Measurements from ENCODE around the gene DNAJB5. TPM values are rescaled to one million over a fixed set of nuclear protein-coding genes. Genes with fewer than 3 reads are reported as not detected.

Gene DNAJB5
- total and polyA plus RNA-seq, 9 of the 15 experiments (the other 6 are each of a cell fraction or from before 2014, with no cell fraction given) = 0.15 to 7.4 (median 3.7) TPM

DNA sequence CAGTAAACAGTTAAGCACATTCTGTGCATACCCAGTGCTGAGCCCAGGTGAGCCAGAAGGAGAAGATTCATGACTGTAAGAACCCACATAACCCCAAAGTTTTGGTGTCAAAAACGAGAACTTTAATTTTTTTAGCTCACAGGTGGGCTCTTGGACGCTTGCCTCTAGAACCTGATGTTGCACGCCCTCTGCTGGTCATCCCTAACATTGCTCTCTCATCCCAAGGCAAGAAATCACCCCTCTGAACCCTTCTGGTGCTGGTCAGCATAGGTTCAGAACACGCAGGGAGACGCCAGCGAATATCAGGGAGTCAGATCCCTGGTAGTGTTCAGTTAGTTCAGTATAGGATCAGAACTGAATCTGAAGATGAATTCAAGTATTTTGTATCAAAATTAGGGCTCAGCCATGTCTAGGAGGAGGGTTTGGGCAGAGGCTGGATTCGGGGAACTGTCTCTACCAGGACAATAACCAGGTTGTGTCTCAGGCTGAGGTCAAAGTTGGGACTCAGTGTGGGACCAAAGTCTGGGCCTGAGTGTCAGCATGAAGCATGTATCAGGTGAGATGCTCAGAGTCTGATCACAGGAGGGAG, 4.1 kb upstream of the DNAJB5 start:
- POLR2A ChIA-PET = interaction anchor here (0.6 to 0.9 kb wide), 3 partner anchors 9 to 299 kb away, joined by 3 read pairs; no protein-coding TSS in a partner anchor
- ATAC-seq (no peak), FAIRE-seq (peak; percentile 89), DNase-seq (ENCODE audit: extremely low read depth in 1 of 4, low spot score in 3 of 4) (peak; percentile 34 to 74 (median 38))
- 9% methylated on average over 7 of the region's 7 CpGs for WGBS (ENCODE audit: insufficient coverage, low coverage, missing lambda C conversion rate)
- Histone ChIP-seq H3K4me3 (no peak overlapping the region), H3K4me1 (replicated peaks in 1 of 2; ENCODE audit: control insufficient read depth in 2 of 2, insufficient read depth in 2 of 2, low read length in 2 of 2) (peaks cover 6 to 17% of the 10 kb centered on the region in 2 experiments; a peak in 3 of 5 replicates), H3K4me2 (ENCODE audit: insufficient read depth, low read length) (no peak overlapping the region), H3K27ac (ENCODE audit: extremely low read depth, low read depth, low read length) (no peak overlapping the region), H4K20me1 (replicated peaks; ENCODE audit: control insufficient read depth, insufficient read depth, low read length) (no peaks in the 10 kb centered on the region), H3K9ac (ENCODE audit: insufficient read depth in 1 of 2, low read depth in 2 of 2, low read length in 2 of 2) (no peak overlapping the region), H3K9me3 (replicated peaks; ENCODE audit: control insufficient read depth, insufficient read depth, low read depth, low read length) (no peaks in the 10 kb centered on the region), H2AFZ (ENCODE audit: low read depth, low read length) (no peak overlapping the region), H3K9me1 (ENCODE audit: control insufficient read depth, insufficient read depth, low read length) (no peaks in the 10 kb centered on the region), H3K79me2 (ENCODE audit: control insufficient read depth, insufficient read depth, low read length) (no peaks in the 10 kb centered on the region), H3K27me3 (ENCODE audit: control insufficient read depth in 2 of 2, insufficient read depth in 2 of 2, low read length in 2 of 2) (peaks cover 0 to 15% of the 10 kb centered on the region in 2 experiments; a peak in 1 of 5 replicates), H3K36me3 (ENCODE audit: control insufficient read depth, insufficient read depth, low read length) (no peaks in the 10 kb centered on the region)
- no TSS peak for BruUV-seq (replicated peaks)
- CTCF ChIA-PET (ENCODE audit: low intra/inter-chr PET ratio) = interaction anchor here (0.9 kb wide), 2 partner anchors 67 to 86 kb away, joined by 5 to 6 read pairs; no protein-coding TSS in a partner anchor
- intact Hi-C loops (cut with micrococcal nuclease) (loop anchor here (1.0 kb wide), 1 partner anchor 86 kb away; no protein-coding TSS in a partner anchor), in situ Hi-C loops (cut with MboI) (no loop called here)
- TF ChIP-seq, protein P1, sequence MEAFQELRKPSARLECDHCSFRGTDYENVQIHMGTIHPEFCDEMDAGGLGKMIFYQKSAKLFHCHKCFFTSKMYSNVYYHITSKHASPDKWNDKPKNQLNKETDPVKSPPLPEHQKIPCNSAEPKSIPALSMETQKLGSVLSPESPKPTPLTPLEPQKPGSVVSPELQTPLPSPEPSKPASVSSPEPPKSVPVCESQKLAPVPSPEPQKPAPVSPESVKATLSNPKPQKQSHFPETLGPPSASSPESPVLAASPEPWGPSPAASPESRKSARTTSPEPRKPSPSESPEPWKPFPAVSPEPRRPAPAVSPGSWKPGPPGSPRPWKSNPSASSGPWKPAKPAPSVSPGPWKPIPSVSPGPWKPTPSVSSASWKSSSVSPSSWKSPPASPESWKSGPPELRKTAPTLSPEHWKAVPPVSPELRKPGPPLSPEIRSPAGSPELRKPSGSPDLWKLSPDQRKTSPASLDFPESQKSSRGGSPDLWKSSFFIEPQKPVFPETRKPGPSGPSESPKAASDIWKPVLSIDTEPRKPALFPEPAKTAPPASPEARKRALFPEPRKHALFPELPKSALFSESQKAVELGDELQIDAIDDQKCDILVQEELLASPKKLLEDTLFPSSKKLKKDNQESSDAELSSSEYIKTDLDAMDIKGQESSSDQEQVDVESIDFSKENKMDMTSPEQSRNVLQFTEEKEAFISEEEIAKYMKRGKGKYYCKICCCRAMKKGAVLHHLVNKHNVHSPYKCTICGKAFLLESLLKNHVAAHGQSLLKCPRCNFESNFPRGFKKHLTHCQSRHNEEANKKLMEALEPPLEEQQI (IDR thresholded peaks at IDR 0.05) = no peak
- TF ChIP-seq RAD21 (CRISPR knock-in tag; conservative IDR thresholded peaks at IDR 0.05 in 1 of 2, IDR thresholded peaks at IDR 0.05 in 1 of 2) (peak in 1 of 2 experiments; percentile 52; a peak in 3 of 4 replicates), EZH2 (IDR thresholded peaks at IDR 0.05; ENCODE audit: borderline replicate concordance, low read depth, low read length) (no peak), SMC3 (conservative IDR thresholded peaks at IDR 0.05; ENCODE audit: insufficient read depth, low read depth, low read length) (0 out of 2 replicates have a peak, but pooled peaks have one; percentile 31), EHMT2 (IDR thresholded peaks at IDR 0.05) (peak; percentile 39; the same call in 1 of the 2 replicates)
- TF ChIP-seq, protein P2, sequence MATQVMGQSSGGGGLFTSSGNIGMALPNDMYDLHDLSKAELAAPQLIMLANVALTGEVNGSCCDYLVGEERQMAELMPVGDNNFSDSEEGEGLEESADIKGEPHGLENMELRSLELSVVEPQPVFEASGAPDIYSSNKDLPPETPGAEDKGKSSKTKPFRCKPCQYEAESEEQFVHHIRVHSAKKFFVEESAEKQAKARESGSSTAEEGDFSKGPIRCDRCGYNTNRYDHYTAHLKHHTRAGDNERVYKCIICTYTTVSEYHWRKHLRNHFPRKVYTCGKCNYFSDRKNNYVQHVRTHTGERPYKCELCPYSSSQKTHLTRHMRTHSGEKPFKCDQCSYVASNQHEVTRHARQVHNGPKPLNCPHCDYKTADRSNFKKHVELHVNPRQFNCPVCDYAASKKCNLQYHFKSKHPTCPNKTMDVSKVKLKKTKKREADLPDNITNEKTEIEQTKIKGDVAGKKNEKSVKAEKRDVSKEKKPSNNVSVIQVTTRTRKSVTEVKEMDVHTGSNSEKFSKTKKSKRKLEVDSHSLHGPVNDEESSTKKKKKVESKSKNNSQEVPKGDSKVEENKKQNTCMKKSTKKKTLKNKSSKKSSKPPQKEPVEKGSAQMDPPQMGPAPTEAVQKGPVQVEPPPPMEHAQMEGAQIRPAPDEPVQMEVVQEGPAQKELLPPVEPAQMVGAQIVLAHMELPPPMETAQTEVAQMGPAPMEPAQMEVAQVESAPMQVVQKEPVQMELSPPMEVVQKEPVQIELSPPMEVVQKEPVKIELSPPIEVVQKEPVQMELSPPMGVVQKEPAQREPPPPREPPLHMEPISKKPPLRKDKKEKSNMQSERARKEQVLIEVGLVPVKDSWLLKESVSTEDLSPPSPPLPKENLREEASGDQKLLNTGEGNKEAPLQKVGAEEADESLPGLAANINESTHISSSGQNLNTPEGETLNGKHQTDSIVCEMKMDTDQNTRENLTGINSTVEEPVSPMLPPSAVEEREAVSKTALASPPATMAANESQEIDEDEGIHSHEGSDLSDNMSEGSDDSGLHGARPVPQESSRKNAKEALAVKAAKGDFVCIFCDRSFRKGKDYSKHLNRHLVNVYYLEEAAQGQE (IDR thresholded peaks at IDR 0.05; ENCODE audit: borderline replicate concordance) = peak; percentile 73
- TF ChIP-seq, protein P2 (CRISPR knock-in tag; IDR thresholded peaks at IDR 0.05; ENCODE audit: low read depth) = no peak
- TF ChIP-seq, protein P3, sequence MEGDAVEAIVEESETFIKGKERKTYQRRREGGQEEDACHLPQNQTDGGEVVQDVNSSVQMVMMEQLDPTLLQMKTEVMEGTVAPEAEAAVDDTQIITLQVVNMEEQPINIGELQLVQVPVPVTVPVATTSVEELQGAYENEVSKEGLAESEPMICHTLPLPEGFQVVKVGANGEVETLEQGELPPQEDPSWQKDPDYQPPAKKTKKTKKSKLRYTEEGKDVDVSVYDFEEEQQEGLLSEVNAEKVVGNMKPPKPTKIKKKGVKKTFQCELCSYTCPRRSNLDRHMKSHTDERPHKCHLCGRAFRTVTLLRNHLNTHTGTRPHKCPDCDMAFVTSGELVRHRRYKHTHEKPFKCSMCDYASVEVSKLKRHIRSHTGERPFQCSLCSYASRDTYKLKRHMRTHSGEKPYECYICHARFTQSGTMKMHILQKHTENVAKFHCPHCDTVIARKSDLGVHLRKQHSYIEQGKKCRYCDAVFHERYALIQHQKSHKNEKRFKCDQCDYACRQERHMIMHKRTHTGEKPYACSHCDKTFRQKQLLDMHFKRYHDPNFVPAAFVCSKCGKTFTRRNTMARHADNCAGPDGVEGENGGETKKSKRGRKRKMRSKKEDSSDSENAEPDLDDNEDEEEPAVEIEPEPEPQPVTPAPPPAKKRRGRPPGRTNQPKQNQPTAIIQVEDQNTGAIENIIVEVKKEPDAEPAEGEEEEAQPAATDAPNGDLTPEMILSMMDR (IDR thresholded peaks at IDR 0.05 in 2 of 3, conservative IDR thresholded peaks at IDR 0.05 in 1 of 3; ENCODE audit: insufficient read depth in 2 of 3, low read depth in 1 of 3, low read length in 3 of 3) = peak; percentile 71 to 84 (median 75)
